ENCODE data around the gene MAP2K5.

MAP2K5 gene

GRCh38 chr15:67731112-67731721, 188.7 kb downstream of the MAP2K5 start:
- DNase-seq = no peak

- DNase-seq = no peak
Observed at GRCh38 chr15:67732164-67732563, 189.7 kb downstream of the MAP2K5 start.

GRCh38 chr15:67732671-67733374, 190.3 kb downstream of the MAP2K5 start:
- no peak for DNase-seq

GRCh38 chr15:67735896-67736295, 193.4 kb downstream of the MAP2K5 start:
- DNase-seq = no peak

- DNase-seq = no peak
Observed at GRCh38 chr15:67736810-67737209, 194.3 kb downstream of the MAP2K5 start.

- no peak for DNase-seq
Observed at GRCh38 chr15:67738056-67738455, 195.6 kb downstream of the MAP2K5 start.

GRCh38 chr15:67740405-67740804, 197.9 kb downstream of the MAP2K5 start:
- no peak for DNase-seq

GRCh38 chr15:67741308-67741707, 198.8 kb downstream of the MAP2K5 start:
- no peak for DNase-seq

- no peak for DNase-seq
Observed at GRCh38 chr15:67743558-67743957, 201.1 kb downstream of the MAP2K5 start.

GRCh38 chr15:67744331-67745072, 202.0 kb downstream of the MAP2K5 start:
- DNase-seq = no peak

GRCh38 chr15:67745073-67746006, 202.8 kb downstream of the MAP2K5 start:
- DNase-seq = no peak

- no peak for DNase-seq
Observed at GRCh38 chr15:67746022-67746421, 203.5 kb downstream of the MAP2K5 start.

- DNase-seq = no peak
Observed at GRCh38 chr15:67746450-67746849, 203.9 kb downstream of the MAP2K5 start.

- no peak for DNase-seq
Observed at GRCh38 chr15:67747921-67748320, 205.4 kb downstream of the MAP2K5 start.

GRCh38 chr15:67750371-67750770, 207.9 kb downstream of the MAP2K5 start:
- DNase-seq = no peak

GRCh38 chr15:67753891-67754290, 211.4 kb downstream of the MAP2K5 start:
- DNase-seq = no peak

- DNase-seq = no peak
Observed at GRCh38 chr15:67755264-67755663, 212.8 kb downstream of the MAP2K5 start.

- DNase-seq = no peak
Observed at GRCh38 chr15:67755936-67756335, 213.4 kb downstream of the MAP2K5 start.

- no peak for DNase-seq
Observed at GRCh38 chr15:67758619-67759300, 216.3 kb downstream of the MAP2K5 start.

GRCh38 chr15:67760901-67761300, 218.4 kb downstream of the MAP2K5 start:
- DNase-seq = no peak

- DNase-seq = no peak
Observed at GRCh38 chr15:67761343-67761742, 218.8 kb downstream of the MAP2K5 start.
